Thoracic aorta (tissue), 2 donors: ENCODE results near the gene KLHDC9. TPM values are rescaled to one million over a fixed set of nuclear protein-coding genes. Genes with fewer than 3 reads are reported as not detected.

Experiments
- ATAC-seq: fragments of 150-250 bp; one replicate; pipeline ENCODE4 v1.8.0; 2017; ENCODE audit warnings: low read depth; ENCODE audit not compliant: insufficient number of reproducible peaks, low FRiP score
- DNase-seq: peaks from one replicate; pipeline ENCODE4 v3.0.0-alpha.2; 2020; ENCODE audit warnings: low spot score
- H3K27ac ChIP-seq, 2 donors: fragments of 200-600 bp; sonication (generic); 1 replicate in 1 of 2; 2 replicates in 1 of 2; pipeline ENCODE4 v1.5.1; 2016; ENCODE audit warnings: mild to moderate bottlenecking in 2 of 2, moderate library complexity in 2 of 2
- H3K27me3 ChIP-seq: fragments of 200-600 bp; sonication (generic); replicated peaks from 2 replicates; pipeline ENCODE4 v1.6.0; 2016; ENCODE audit warnings: mild to moderate bottlenecking; ENCODE audit not compliant: insufficient read depth
- H3K36me3 ChIP-seq: fragments of 200-600 bp; sonication (generic); one replicate; pipeline ENCODE4 v1.5.1; 2016
- H3K4me1 ChIP-seq, 2 donors: fragments of 200-600 bp; sonication (generic); 1 replicate in 1 of 2; 2 replicates in 1 of 2; pipeline versions ENCODE4 v1.5.1 to v1.6.0; 2016; ENCODE audit warnings: low read depth in 2 of 2, mild to moderate bottlenecking in 1 of 2; ENCODE audit not compliant: control insufficient read depth in 1 of 2
- H3K4me3 ChIP-seq: fragments of 200-600 bp; sonication (generic); 2 replicates; pipeline ENCODE4 v1.5.1; 2016; ENCODE audit warnings: mild to moderate bottlenecking
- H3K9me3 ChIP-seq: fragments of 200-600 bp; sonication (generic); 2 replicates; pipeline ENCODE4 v1.5.1; 2016
- total RNA-seq, 2 donors: library from RNA; depleted of rRNA; stranded (reverse); fragments of >200 nt; gene quantifications; one replicate each; pipeline versions ENCODE4 v1.1.0 to v1.2.3, GENCODE V29; 2016
- TF ChIP-seq, protein P1 (sequence below): fragments of 200-600 bp; sonication (generic); IDR thresholded peaks from one replicate; pipeline ENCODE4 v1.5.1; 2019; ENCODE audit warnings: antibody characterized with exemption

The KLHDC9 gene
- total RNA-seq, 2 donors from 2014 or later, result 7.9 to 8.6 TPM

- ATAC-seq (no peak), DNase-seq (no peak)
- Histone ChIP-seq H3K27ac (no peak overlapping the region), H3K27me3 (no peaks in the 10 kb centered on the region), H3K9me3 (no peaks in the 10 kb centered on the region), H3K4me3 (no peak overlapping the region), H3K4me1 (no peaks in the 10 kb centered on the region), H3K36me3 (no peaks in the 10 kb centered on the region)
- TF ChIP-seq, protein P1, sequence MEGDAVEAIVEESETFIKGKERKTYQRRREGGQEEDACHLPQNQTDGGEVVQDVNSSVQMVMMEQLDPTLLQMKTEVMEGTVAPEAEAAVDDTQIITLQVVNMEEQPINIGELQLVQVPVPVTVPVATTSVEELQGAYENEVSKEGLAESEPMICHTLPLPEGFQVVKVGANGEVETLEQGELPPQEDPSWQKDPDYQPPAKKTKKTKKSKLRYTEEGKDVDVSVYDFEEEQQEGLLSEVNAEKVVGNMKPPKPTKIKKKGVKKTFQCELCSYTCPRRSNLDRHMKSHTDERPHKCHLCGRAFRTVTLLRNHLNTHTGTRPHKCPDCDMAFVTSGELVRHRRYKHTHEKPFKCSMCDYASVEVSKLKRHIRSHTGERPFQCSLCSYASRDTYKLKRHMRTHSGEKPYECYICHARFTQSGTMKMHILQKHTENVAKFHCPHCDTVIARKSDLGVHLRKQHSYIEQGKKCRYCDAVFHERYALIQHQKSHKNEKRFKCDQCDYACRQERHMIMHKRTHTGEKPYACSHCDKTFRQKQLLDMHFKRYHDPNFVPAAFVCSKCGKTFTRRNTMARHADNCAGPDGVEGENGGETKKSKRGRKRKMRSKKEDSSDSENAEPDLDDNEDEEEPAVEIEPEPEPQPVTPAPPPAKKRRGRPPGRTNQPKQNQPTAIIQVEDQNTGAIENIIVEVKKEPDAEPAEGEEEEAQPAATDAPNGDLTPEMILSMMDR, result no peak
Measured at GRCh38 chr1:161072751-161073449, 25.3 kb upstream of the KLHDC9 start.

DNA sequence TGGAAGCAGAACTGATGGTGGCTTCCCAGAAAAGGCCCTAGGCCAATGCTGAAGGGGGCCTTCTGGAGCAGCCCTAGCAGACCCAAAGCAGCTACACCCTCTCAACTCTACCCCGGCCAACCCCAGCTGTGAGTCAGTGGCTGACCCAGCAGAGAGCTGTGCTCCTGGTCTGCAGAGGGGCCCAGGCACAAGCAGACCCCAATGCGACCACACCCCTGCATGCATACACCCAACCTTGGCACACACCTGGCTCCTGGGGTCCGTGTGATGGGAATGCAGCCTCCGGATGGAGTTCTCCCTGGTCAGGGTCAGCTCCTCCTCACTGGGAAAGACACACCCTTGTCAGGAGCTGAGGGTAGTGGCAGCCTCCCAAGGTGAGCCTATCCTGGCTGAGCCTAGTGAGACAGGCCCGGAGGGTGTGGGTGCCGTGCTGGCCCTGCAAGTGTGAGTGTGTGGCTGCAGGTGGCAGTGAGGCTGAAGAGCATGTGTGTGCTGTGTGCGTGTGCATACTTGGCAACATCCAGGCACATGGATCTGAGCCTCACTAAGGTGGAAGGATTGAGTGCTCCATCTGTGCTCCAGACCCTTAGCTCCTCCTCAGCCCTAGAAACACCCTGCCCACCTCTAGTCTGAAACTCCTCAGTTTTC, 24.6 kb upstream of the KLHDC9 start:
- TF ChIP-seq, protein P1, result no peak
- ATAC-seq, result no peak
- DNase-seq, result no peak
- H3K27me3 ChIP-seq, result no peaks in the 10 kb centered on the region
- no peaks in the 10 kb centered on the region for H3K4me1 ChIP-seq
- no peaks in the 10 kb centered on the region for H3K9me3 ChIP-seq
- H3K4me3 ChIP-seq, result no peak overlapping the region
- H3K27ac ChIP-seq, result no peak overlapping the region
- H3K36me3 ChIP-seq, result no peaks in the 10 kb centered on the region

- Histone ChIP-seq H3K4me1 (no peaks in the 10 kb centered on the region), H3K36me3 (no peaks in the 10 kb centered on the region), H3K27ac (no peak overlapping the region), H3K4me3 (no peak overlapping the region), H3K27me3 (no peaks in the 10 kb centered on the region), H3K9me3 (no peaks in the 10 kb centered on the region)
- ATAC-seq (no peak), DNase-seq (no peak)
- TF ChIP-seq, protein P1, result no peak
Measured at GRCh38 chr1:161074676-161075368, 23.3 kb upstream of the KLHDC9 start.

GRCh38 chr1:161076410-161076809, 21.8 kb upstream of the KLHDC9 start:
- Histone ChIP-seq H3K27me3 (no peaks in the 10 kb centered on the region), H3K27ac (no peak overlapping the region), H3K36me3 (no peaks in the 10 kb centered on the region), H3K4me3 (no peak overlapping the region), H3K4me1 (no peaks in the 10 kb centered on the region), H3K9me3 (no peaks in the 10 kb centered on the region)
- TF ChIP-seq, protein P1, result no peak
- no peak for ATAC-seq
- no peak for DNase-seq

DNA sequence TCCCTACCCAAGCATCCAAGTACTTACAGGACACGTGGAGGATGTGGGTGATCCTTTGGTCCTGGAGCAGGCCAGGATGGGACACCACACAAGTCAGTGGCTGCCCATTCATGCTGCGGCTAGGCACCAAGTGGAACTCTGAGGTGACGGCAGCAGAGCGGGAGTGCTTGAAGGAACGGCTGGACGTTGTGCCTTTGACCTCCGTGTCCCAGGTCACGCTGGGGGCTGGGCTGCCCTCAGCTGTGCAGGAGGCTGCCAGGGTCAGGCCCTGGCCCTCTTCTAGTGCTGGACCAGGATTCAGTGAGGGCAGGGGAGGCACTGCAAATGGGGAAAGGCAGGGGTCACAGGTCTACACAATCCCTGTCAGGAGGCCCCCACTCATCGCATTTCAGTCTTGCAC, 20.7 kb upstream of the KLHDC9 start:
- Histone ChIP-seq H3K4me1 (no peaks in the 10 kb centered on the region), H3K36me3 (no peaks in the 10 kb centered on the region), H3K27ac (no peak overlapping the region), H3K4me3 (no peak overlapping the region), H3K9me3 (no peaks in the 10 kb centered on the region), H3K27me3 (no peaks in the 10 kb centered on the region)
- no peak for DNase-seq
- TF ChIP-seq, protein P1, result no peak
- ATAC-seq, result no peak
